ENCODE data around the gene ERN2. TPM values are rescaled to one million over a fixed set of nuclear protein-coding genes. Genes with fewer than 3 reads are reported as not detected.

The ERN2 gene
- total and polyA plus RNA-seq, 2 of the 4 experiments (the other 2 are of a cell fraction): 0.39 to 0.54 TPM

GRCh38 chr16:23710008-23710407, 3.0 kb downstream of the ERN2 start:
- no peak overlapping the region for H3K18ac ChIP-seq (ENCODE audit: low read depth, low read length)
- intact Hi-C loops (cut with micrococcal nuclease) (no loop called here), in situ Hi-C loops (cut with MboI; ENCODE audit: low sequenced_read_pairs) (no loop called here), dilution Hi-C loops (cut with HindIII; ENCODE audit: low sequenced_read_pairs, unreplicated experiment) (no loop called here)
- no peak overlapping the region for H2AK9ac ChIP-seq (replicated peaks; ENCODE audit: low read depth, low read length, poor library complexity)
- H4K8ac ChIP-seq (ENCODE audit: low read depth in 2 of 2, low read length in 2 of 2): no peak overlapping the region
- H3K9me3 ChIP-seq (ENCODE audit: control insufficient read depth, insufficient read depth, low read length): peaks cover 9% of the 10 kb centered on the region
- H3K9ac ChIP-seq (ENCODE audit: low read depth, low read length): no peak overlapping the region
- no peak overlapping the region for H4K91ac ChIP-seq (ENCODE audit: insufficient read depth, low read depth, low read length)
- H3K23ac ChIP-seq (ENCODE audit: low read depth, low read length): no peak overlapping the region
- H2BK5ac ChIP-seq (ENCODE audit: low read depth, low read length, poor library complexity, severe bottlenecking): no peak overlapping the region
- ChIA-PET POLR2A (ENCODE audit: unreplicated experiment) (no interaction called here), CTCF (no interaction called here)
- H2BK15ac ChIP-seq (ENCODE audit: low read depth, low read length): no peak overlapping the region
- H3K79me1 ChIP-seq (ENCODE audit: low read depth in 1 of 2, low read length in 2 of 2): no peaks in the 10 kb centered on the region
- BruUV-seq (replicated peaks): no TSS peak
- DNase-seq: no peak
- WGBS, 2 experiments (ENCODE audit: extremely low coverage in 2 of 2, insufficient read length in 1 of 2): no CpG with 5 or more reads among the region's 2 CpGs
- no peak overlapping the region for H2AFZ ChIP-seq (replicated peaks; ENCODE audit: low read length, poor library complexity)
- no peak overlapping the region for H3K27ac ChIP-seq (ENCODE audit: insufficient read depth, low read length)
- TF ChIP-seq ELK1 (IDR thresholded peaks at IDR 0.05; ENCODE audit: borderline replicate concordance, low read depth, low read length): no peak
- no peak for TF ChIP-seq MAFK (IDR thresholded peaks at IDR 0.05; ENCODE audit: low read depth, low read length)
- TF ChIP-seq BHLHE40 (IDR thresholded peaks at IDR 0.05; ENCODE audit: low read depth, low read length): no peak
- no peaks in the 10 kb centered on the region for H3K4me1 ChIP-seq (ENCODE audit: control insufficient read depth, insufficient read depth, low read length)
- H3K56ac ChIP-seq (ENCODE audit: extremely low read depth, insufficient read depth, low read length): no peak overlapping the region
- H3K14ac ChIP-seq (replicated peaks; ENCODE audit: low read depth, low read length): no peak overlapping the region
- H3K4me3 ChIP-seq (ENCODE audit: insufficient read depth, low read depth, low read length): no peak overlapping the region
- H4K5ac ChIP-seq (ENCODE audit: low read depth, low read length): no peak overlapping the region
- H3K4ac ChIP-seq (ENCODE audit: low read depth, low read length): no peak overlapping the region
- H3K36me3 ChIP-seq (ENCODE audit: control insufficient read depth, insufficient read depth, low read length): no peaks in the 10 kb centered on the region
- no peak overlapping the region for H2AK5ac ChIP-seq (ENCODE audit: low read depth, low read length)
- no peak overlapping the region for H2BK120ac ChIP-seq (ENCODE audit: low read depth, low read length)
- ATAC-seq (ENCODE audit: low read depth): no peak
- no peak overlapping the region for H2BK20ac ChIP-seq (ENCODE audit: low read depth, low read length)
- no peaks in the 10 kb centered on the region for H4K20me1 ChIP-seq (ENCODE audit: insufficient read depth, low read length)
- no peaks in the 10 kb centered on the region for H3K9me1 ChIP-seq (ENCODE audit: insufficient read depth, low read length)
- peaks cover 18% of the 10 kb centered on the region for H3K27me3 ChIP-seq (ENCODE audit: control insufficient read depth, insufficient read depth, low read length)
- no peak overlapping the region for H3K4me2 ChIP-seq (ENCODE audit: low read depth, low read length)
